Upper lobe of right lung (tissue), 1 donor: ENCODE results near the gene MCU. TPM values are rescaled to one million over a fixed set of nuclear protein-coding genes. Genes with fewer than 3 reads are reported as not detected.
A peak's percentile ranks its signal among the peaks of the same experiment; 100 is the strongest.

Experiments
- ATAC-seq: fragments of 200-7000 bp; cut with Tn5 transposase; one replicate; pipeline ENCODE4 v1.9.1; 2020; ENCODE audit warnings: mild to moderate bottlenecking, moderate library complexity
- DNase-seq: peaks from one replicate; pipeline ENCODE4 v3.0.0-alpha.2; 2020
- H3K27ac ChIP-seq: fragments of 200-600 bp; one replicate; pipeline ENCODE4 v1.8.0; 2022
- H3K27me3 ChIP-seq: fragments of 200-600 bp; one replicate; pipeline ENCODE4 v1.8.0; 2022; ENCODE audit warnings: mild to moderate bottlenecking
- H3K36me3 ChIP-seq: fragments of 200-600 bp; one replicate; pipeline ENCODE4 v1.8.0; 2022
- H3K4me1 ChIP-seq: fragments of 200-600 bp; one replicate; pipeline ENCODE4 v1.8.0; 2022
- H3K4me3 ChIP-seq: fragments of 200-600 bp; one replicate; pipeline ENCODE4 v1.8.0; 2022; ENCODE audit warnings: mild to moderate bottlenecking
- H3K9me3 ChIP-seq: fragments of 200-600 bp; one replicate; pipeline ENCODE4 v1.8.0; 2022
- intact Hi-C: fragments of 100-400 bp; cut with DNase I; formaldehyde crosslinking; loops from one replicate; pipeline ENCODE4 v1.11.0; 2022
- total RNA-seq: library from RNA; stranded (reverse); fragmentation: NEBNext Ultra II Directional; extraction: Animal tissue kit (Norgen Biotek cat#: 25700); gene quantifications from one replicate; pipeline ENCODE4 v1.2.1, GENCODE V29; 2021
- TF ChIP-seq, protein P1 (sequence below): fragments of 200-600 bp; IDR thresholded peaks from one replicate; pipeline ENCODE4 v1.8.0; 2022; ENCODE audit warnings: antibody characterized with exemption
- donor health status: DM: no; HTN: yes; CAD: no; lungs with severe emphysema.

Gene MCU
- total RNA-seq, 1 donor from 2014 or later, result 31.1 TPM

DNA sequence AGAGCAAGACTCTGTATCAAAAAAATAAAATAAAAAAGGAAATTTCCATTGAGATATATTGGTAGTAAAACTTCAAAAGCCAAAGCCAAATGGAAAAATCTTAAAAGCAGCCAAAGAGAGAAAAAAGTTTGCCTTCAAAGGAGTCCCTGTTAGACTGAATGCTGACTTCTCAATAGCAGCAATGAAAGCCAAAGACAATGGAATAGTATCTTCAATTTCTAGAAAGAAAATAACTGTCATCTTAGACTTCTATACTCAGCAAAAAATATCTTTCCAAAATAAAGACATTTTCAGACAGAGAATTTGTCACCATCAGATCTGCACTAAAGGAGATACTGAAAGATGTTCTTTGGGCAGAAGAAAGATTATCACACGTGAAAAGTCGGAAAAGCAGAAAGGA lies 187.3 kb downstream of the MCU start:
- Histone ChIP-seq H3K9me3 (no peaks in the 10 kb centered on the region), H3K27ac (no peak overlapping the region), H3K27me3 (no peaks in the 10 kb centered on the region), H3K36me3 (peaks cover 5% of the 10 kb centered on the region), H3K4me1 (no peaks in the 10 kb centered on the region), H3K4me3 (no peak overlapping the region)
- DNase-seq (no peak), ATAC-seq (no peak)
- TF ChIP-seq, protein P1, sequence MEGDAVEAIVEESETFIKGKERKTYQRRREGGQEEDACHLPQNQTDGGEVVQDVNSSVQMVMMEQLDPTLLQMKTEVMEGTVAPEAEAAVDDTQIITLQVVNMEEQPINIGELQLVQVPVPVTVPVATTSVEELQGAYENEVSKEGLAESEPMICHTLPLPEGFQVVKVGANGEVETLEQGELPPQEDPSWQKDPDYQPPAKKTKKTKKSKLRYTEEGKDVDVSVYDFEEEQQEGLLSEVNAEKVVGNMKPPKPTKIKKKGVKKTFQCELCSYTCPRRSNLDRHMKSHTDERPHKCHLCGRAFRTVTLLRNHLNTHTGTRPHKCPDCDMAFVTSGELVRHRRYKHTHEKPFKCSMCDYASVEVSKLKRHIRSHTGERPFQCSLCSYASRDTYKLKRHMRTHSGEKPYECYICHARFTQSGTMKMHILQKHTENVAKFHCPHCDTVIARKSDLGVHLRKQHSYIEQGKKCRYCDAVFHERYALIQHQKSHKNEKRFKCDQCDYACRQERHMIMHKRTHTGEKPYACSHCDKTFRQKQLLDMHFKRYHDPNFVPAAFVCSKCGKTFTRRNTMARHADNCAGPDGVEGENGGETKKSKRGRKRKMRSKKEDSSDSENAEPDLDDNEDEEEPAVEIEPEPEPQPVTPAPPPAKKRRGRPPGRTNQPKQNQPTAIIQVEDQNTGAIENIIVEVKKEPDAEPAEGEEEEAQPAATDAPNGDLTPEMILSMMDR, result no peak
- intact Hi-C loops, result no loop called here

DNA sequence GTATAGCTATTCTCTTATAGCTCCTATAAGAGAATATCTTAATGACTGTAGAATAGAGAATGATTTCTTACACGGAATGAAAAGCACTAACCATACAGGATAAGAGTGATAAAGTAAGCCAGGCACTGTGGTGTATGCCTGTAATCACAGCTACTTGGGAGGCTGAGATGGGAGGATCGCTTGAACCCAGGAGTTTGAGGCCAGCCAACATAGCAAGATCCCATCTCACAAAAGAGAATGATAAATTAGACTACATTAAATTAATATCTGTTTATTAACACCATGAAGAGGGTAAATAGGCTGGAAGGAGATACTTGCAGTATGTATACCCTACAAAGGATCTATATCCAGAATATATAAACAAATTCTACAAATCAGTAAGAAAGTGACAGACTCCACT lies 189.3 kb downstream of the MCU start:
- ATAC-seq, result no peak
- no peaks in the 10 kb centered on the region for H3K9me3 ChIP-seq

DNA sequence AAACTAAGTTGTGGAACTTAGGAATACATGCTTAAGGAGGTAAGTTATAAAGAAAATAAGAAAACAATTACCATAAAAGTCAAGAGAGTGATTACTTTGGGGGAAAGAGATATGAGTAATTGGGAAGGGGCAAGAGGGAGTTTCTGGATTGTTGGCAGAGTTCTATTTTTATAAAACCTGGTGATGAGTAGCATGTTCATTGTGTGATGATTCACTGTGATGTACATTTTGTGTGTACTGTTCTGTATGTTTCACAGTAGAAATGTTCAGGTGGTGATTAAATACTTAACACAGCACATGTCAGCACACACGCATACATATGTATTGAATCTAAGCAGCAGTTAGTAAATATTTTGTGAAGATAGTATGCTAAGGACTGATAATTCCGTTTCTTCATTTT lies 191.9 kb downstream of the MCU start:
- H3K4me1 ChIP-seq, result no peaks in the 10 kb centered on the region
- ATAC-seq (no peak), DNase-seq (no peak)
- H3K9me3 ChIP-seq, result no peaks in the 10 kb centered on the region
- intact Hi-C loops, result no loop called here
- H3K4me3 ChIP-seq, result no peak overlapping the region
- TF ChIP-seq, protein P1, result no peak
- no peak overlapping the region for H3K27ac ChIP-seq
- H3K27me3 ChIP-seq, result no peaks in the 10 kb centered on the region
- peaks cover 31% of the 10 kb centered on the region for H3K36me3 ChIP-seq

More for the DNA sequence above, 189.3 kb downstream of the MCU start:
- no peak overlapping the region for H3K27ac ChIP-seq
- H3K4me1 ChIP-seq, result no peaks in the 10 kb centered on the region
- intact Hi-C loops, result no loop called here
- no peak for DNase-seq
- TF ChIP-seq, protein P1, result no peak
- peaks cover 21% of the 10 kb centered on the region for H3K36me3 ChIP-seq
- H3K27me3 ChIP-seq, result no peaks in the 10 kb centered on the region
- no peak overlapping the region for H3K4me3 ChIP-seq

DNA sequence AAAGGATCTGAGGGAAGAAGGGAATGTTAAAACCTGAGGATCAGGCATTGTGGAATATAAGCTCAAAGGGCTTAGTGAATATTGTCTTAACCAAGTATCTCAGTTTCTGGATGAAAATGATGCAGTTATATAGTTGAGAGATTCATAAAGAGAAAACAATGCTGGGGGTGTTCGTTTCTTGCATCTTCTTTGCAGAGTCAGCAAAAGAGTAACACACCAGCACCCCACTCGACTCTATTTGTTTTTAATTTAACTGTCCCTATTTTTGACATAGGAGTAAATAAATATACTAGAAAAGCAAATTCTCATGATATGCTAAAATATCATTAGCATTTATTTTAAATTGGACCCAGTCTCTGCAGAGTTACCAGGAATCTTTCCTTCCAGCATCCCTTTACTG lies 194.0 kb downstream of the MCU start:
- no peaks in the 10 kb centered on the region for H3K9me3 ChIP-seq
- no peak overlapping the region for H3K27ac ChIP-seq
- no peaks in the 10 kb centered on the region for H3K27me3 ChIP-seq
- H3K4me1 ChIP-seq, result no peaks in the 10 kb centered on the region
- H3K4me3 ChIP-seq, result no peak overlapping the region
- TF ChIP-seq, protein P1, result no peak
- no peak for ATAC-seq
- no peak for DNase-seq
- peaks cover 31% of the 10 kb centered on the region for H3K36me3 ChIP-seq
- intact Hi-C loops, result no loop called here

DNA sequence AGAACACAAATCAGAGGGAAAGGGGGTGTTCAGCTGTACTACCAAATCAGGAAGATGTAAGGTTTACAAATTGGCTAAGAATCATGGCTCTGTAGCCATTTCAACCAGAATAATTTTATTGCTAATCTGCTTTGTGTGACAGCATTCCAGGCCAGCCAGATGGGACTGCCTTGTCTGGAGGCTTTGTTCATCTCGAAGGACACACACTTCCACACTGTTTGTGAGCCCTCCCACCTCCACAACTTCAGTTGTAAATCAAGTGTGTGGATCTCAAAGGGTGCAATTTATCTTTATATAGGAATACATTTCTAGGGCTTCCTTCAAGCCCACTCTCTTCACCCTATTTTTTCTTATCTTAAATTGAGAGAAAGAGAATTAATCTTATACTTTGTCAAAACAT lies 194.7 kb downstream of the MCU start:
- TF ChIP-seq, protein P1, result no peak
- intact Hi-C loops, result no loop called here
- DNase-seq (no peak), ATAC-seq (no peak)
- H3K4me1 ChIP-seq, result no peaks in the 10 kb centered on the region
- H3K9me3 ChIP-seq, result no peaks in the 10 kb centered on the region
- no peak overlapping the region for H3K4me3 ChIP-seq
- H3K27me3 ChIP-seq, result no peaks in the 10 kb centered on the region
- peaks cover 31% of the 10 kb centered on the region for H3K36me3 ChIP-seq
- no peak overlapping the region for H3K27ac ChIP-seq

DNA sequence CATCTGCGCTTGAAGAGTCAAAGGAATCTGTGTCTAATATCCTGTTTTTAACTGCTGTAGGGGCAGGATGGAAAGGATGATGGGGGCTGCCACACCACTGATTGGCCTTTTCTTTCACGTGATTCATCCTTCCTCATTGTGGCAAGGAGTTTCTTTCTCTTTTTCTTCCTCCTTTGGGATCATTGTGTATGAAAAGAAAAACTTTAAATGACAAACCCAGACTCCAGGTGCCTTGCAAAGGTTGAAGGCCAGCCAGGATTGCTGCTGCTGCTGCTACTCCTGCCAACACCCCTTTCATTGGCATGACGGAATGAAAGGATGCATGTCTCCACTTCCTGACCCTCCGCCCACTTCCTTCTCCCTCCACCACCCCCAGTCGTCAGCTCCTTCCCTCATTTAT lies 195.1 kb downstream of the MCU start:
- Histone ChIP-seq H3K36me3 (peaks cover 31% of the 10 kb centered on the region), H3K27me3 (no peaks in the 10 kb centered on the region), H3K27ac (no peak overlapping the region), H3K4me3 (peak overlapping the region; percentile 23), H3K9me3 (no peaks in the 10 kb centered on the region), H3K4me1 (no peaks in the 10 kb centered on the region)
- intact Hi-C loops, result no loop called here
- DNase-seq, result no peak
- TF ChIP-seq, protein P1, result no peak
- peak; percentile 35 for ATAC-seq
